NB4 (cell line): ENCODE data around the gene GABRB1.
"Not testable (repeated sequence)": the region's sequence is repeated elsewhere in the genome, so short reads cannot be mapped to it uniquely, and the experiment has no call there.

Experiments
- DNase-seq: peaks from one replicate; pipeline ENCODE4 v3.0.0; 2010; ENCODE audit warnings: low read depth
- H3K4me3 ChIP-seq: one replicate; pipeline ENCODE4 v1.5.1; 2011; ENCODE audit warnings: mild to moderate bottlenecking, low read depth, low read length, moderate library complexity
- CTCF ChIP-seq: IDR thresholded peaks from one replicate; pipeline ENCODE4 v1.5.1; 2012; ENCODE audit warnings: low read depth, low read length
- MAX ChIP-seq: IDR thresholded peaks from 2 replicates; pipeline ENCODE4 v1.6.1; 2011; ENCODE audit warnings: low read depth, low read length
- MYC ChIP-seq: IDR thresholded peaks from 2 replicates; pipeline ENCODE4 v1.6.1; 2011; ENCODE audit warnings: low read depth, low read length
- POLR2A ChIP-seq: IDR thresholded peaks from 2 replicates; pipeline ENCODE4 v1.6.1; 2011; ENCODE audit warnings: mild to moderate bottlenecking; ENCODE audit not compliant: insufficient read length; ENCODE audit errors: extremely low read depth

Gene GABRB1

GRCh38 chr4:47367761-47368160 is 336.4 kb downstream of the GABRB1 start:
- TF ChIP-seq MAX (no peak), CTCF (peak; percentile 2)
- H3K4me3 ChIP-seq: no peak overlapping the region
- peak; percentile 84 for DNase-seq

GRCh38 chr4:47368211-47368610 is 336.8 kb downstream of the GABRB1 start:
- peak; percentile 89 for DNase-seq
- no peak overlapping the region for H3K4me3 ChIP-seq
- TF ChIP-seq MYC (no peak), MAX (no peak)

- no peak for TF ChIP-seq MAX
- TF ChIP-seq CTCF: no peak
- no peak for TF ChIP-seq MYC
- no peak for TF ChIP-seq POLR2A
- peak; percentile 22 for DNase-seq
- H3K4me3 ChIP-seq: no peak overlapping the region
These were observed 341.2 kb downstream of the GABRB1 start for GRCh38 chr4:47372561-47372960.

- H3K4me3 ChIP-seq: no peak overlapping the region
- no peak for TF ChIP-seq CTCF
- no peak for TF ChIP-seq POLR2A
- TF ChIP-seq MYC: no peak
- no peak for TF ChIP-seq MAX
- peak; percentile 71 for DNase-seq
These were observed 341.8 kb downstream of the GABRB1 start for GRCh38 chr4:47373174-47373573.

GRCh38 chr4:47373709-47374108 is 342.3 kb downstream of the GABRB1 start:
- H3K4me3 ChIP-seq: no peak overlapping the region
- no peak for TF ChIP-seq POLR2A
- TF ChIP-seq CTCF: no peak
- no peak for TF ChIP-seq MYC
- no peak for TF ChIP-seq MAX
- DNase-seq: peak; percentile 15

- TF ChIP-seq MYC (no peak), CTCF (no peak), POLR2A (no peak), MAX (no peak)
These were observed 343.1 kb downstream of the GABRB1 start for GRCh38 chr4:47374477-47374876.

GRCh38 chr4:47378021-47378530 is 346.7 kb downstream of the GABRB1 start:
- not testable (repeated sequence) for DNase-seq

More at GRCh38 chr4:47374477-47374876, 343.1 kb downstream of the GABRB1 start:
- H3K4me3 ChIP-seq: no peak overlapping the region
- DNase-seq: no peak

More at GRCh38 chr4:47378021-47378530, 346.7 kb downstream of the GABRB1 start:
- H3K4me3 ChIP-seq: not testable (repeated sequence)
